ENCODE results near the gene VEGFB.

DNA sequence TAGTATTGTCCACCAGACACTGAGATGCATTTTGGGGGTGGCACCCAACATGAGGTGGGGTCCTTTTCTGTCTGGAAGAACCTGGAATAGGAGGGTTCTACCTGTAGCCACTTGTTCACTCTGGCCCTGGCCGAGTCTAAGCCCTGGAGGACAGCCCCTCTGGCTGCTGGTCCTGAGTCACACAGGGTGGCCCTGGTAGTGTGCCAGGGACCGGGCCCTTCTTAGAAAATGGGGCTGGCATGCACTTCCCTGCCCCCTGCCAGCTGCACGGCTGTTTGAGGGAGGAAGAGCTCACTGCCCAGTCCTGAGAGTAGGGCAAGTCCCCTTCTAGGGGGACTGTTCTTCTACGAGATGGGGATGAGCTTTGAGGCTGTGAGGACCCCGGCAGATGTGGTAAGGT lies 19.1 kb downstream of the VEGFB start:
- TF ChIP-seq, protein P1, sequence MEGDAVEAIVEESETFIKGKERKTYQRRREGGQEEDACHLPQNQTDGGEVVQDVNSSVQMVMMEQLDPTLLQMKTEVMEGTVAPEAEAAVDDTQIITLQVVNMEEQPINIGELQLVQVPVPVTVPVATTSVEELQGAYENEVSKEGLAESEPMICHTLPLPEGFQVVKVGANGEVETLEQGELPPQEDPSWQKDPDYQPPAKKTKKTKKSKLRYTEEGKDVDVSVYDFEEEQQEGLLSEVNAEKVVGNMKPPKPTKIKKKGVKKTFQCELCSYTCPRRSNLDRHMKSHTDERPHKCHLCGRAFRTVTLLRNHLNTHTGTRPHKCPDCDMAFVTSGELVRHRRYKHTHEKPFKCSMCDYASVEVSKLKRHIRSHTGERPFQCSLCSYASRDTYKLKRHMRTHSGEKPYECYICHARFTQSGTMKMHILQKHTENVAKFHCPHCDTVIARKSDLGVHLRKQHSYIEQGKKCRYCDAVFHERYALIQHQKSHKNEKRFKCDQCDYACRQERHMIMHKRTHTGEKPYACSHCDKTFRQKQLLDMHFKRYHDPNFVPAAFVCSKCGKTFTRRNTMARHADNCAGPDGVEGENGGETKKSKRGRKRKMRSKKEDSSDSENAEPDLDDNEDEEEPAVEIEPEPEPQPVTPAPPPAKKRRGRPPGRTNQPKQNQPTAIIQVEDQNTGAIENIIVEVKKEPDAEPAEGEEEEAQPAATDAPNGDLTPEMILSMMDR (IDR thresholded peaks at IDR 0.05) = no peak
- TF ChIP-seq POLR2AphosphoS5 (IDR thresholded peaks at IDR 0.05; ENCODE audit: low read depth, low read length) (no peak), SIN3A (IDR thresholded peaks at IDR 0.05; ENCODE audit: borderline replicate concordance, insufficient read depth, low read depth, low read length) (no peak), TCF7L2 (IDR thresholded peaks at IDR 0.05; ENCODE audit: low read depth, low read length) (no peak)
- TF ChIP-seq, protein P2, sequence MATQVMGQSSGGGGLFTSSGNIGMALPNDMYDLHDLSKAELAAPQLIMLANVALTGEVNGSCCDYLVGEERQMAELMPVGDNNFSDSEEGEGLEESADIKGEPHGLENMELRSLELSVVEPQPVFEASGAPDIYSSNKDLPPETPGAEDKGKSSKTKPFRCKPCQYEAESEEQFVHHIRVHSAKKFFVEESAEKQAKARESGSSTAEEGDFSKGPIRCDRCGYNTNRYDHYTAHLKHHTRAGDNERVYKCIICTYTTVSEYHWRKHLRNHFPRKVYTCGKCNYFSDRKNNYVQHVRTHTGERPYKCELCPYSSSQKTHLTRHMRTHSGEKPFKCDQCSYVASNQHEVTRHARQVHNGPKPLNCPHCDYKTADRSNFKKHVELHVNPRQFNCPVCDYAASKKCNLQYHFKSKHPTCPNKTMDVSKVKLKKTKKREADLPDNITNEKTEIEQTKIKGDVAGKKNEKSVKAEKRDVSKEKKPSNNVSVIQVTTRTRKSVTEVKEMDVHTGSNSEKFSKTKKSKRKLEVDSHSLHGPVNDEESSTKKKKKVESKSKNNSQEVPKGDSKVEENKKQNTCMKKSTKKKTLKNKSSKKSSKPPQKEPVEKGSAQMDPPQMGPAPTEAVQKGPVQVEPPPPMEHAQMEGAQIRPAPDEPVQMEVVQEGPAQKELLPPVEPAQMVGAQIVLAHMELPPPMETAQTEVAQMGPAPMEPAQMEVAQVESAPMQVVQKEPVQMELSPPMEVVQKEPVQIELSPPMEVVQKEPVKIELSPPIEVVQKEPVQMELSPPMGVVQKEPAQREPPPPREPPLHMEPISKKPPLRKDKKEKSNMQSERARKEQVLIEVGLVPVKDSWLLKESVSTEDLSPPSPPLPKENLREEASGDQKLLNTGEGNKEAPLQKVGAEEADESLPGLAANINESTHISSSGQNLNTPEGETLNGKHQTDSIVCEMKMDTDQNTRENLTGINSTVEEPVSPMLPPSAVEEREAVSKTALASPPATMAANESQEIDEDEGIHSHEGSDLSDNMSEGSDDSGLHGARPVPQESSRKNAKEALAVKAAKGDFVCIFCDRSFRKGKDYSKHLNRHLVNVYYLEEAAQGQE (IDR thresholded peaks at IDR 0.05; ENCODE audit: insufficient read depth in 1 of 2, low read depth in 2 of 2, low read length in 1 of 2) = no peak

All from Panc1 (cell line).